GM19240 (cell line): ENCODE data around the gene VWA5B1.
"Not testable (repeated sequence)": the region's sequence is repeated elsewhere in the genome, so short reads cannot be mapped to it uniquely, and the experiment has no call there.

Source experiments
- DNase-seq: peaks from one replicate; pipeline ENCODE4 v3.0.0; 2011; ENCODE audit warnings: low spot score; ENCODE audit not compliant: insufficient read length

Gene VWA5B1

GRCh38 chr1:20290624-20291597 is at the start of gene VWA5B1:
Gene VWA5B1, plus strand, starts transcription at chr1:20290875. Its CDS starts 19,727 bp downstream, at chr1:20310602.
- no peak for DNase-seq

GRCh38 chr1:20242890-20243479 is 47.7 kb upstream of the VWA5B1 start:
- no peak for DNase-seq

- DNase-seq, result no peak
Observed at GRCh38 chr1:20248971-20249612, 41.6 kb upstream of the VWA5B1 start.

GRCh38 chr1:20250340-20250989 is 40.2 kb upstream of the VWA5B1 start:
- no peak for DNase-seq

- DNase-seq, result no peak
Observed at GRCh38 chr1:20252587-20252986, 38.1 kb upstream of the VWA5B1 start.

- no peak for DNase-seq
Observed at GRCh38 chr1:20255666-20256065, 35.0 kb upstream of the VWA5B1 start.

- DNase-seq, result no peak
Observed at GRCh38 chr1:20259646-20260045, 31.0 kb upstream of the VWA5B1 start.

- no peak for DNase-seq
Observed at GRCh38 chr1:20261095-20261494, 29.6 kb upstream of the VWA5B1 start.

- no peak for DNase-seq
Observed at GRCh38 chr1:20262810-20263534, 27.7 kb upstream of the VWA5B1 start.

- DNase-seq, result no peak
Observed at GRCh38 chr1:20265250-20265649, 25.4 kb upstream of the VWA5B1 start.

- DNase-seq, result no peak
Observed at GRCh38 chr1:20266141-20266540, 24.5 kb upstream of the VWA5B1 start.

GRCh38 chr1:20266642-20267041 is 24.0 kb upstream of the VWA5B1 start:
- no peak for DNase-seq

- no peak for DNase-seq
Observed at GRCh38 chr1:20271498-20272400, 18.9 kb upstream of the VWA5B1 start.

- DNase-seq, result not testable (repeated sequence)
Observed at GRCh38 chr1:20273716-20274115, 17.0 kb upstream of the VWA5B1 start.

GRCh38 chr1:20275319-20275925 is 15.3 kb upstream of the VWA5B1 start:
- DNase-seq, result no peak

- DNase-seq, result no peak
Observed at GRCh38 chr1:20276485-20277159, 14.1 kb upstream of the VWA5B1 start.

GRCh38 chr1:20278692-20279130 is 12.0 kb upstream of the VWA5B1 start:
- no peak for DNase-seq

GRCh38 chr1:20279509-20279908 is 11.2 kb upstream of the VWA5B1 start:
- DNase-seq, result no peak

GRCh38 chr1:20280341-20280740 is 10.3 kb upstream of the VWA5B1 start:
- no peak for DNase-seq
